ENCODE measurements around the gene LRFN4. TPM values are rescaled to one million over a fixed set of nuclear protein-coding genes. Genes with fewer than 3 reads are reported as not detected.

The LRFN4 gene
- total RNA-seq, 2 donors from 2014 or later, result 15.0 to 16.9 TPM

- intact Hi-C loops (cut with DNase I), result no loop called here
- DNase-seq (ENCODE audit: low spot score), result no peak
Observed at GRCh38 chr11:66906061-66906733, 49.3 kb downstream of the LRFN4 start.

- intact Hi-C loops (cut with DNase I), result no loop called here
- DNase-seq (ENCODE audit: low spot score), result no peak
Observed at GRCh38 chr11:66907751-66908630, 51.1 kb downstream of the LRFN4 start.

- no peak for DNase-seq (ENCODE audit: low spot score)
- intact Hi-C loops (cut with DNase I), result no loop called here
Observed at GRCh38 chr11:66909181-66909580, 52.3 kb downstream of the LRFN4 start.

GRCh38 chr11:66910016-66910415 lies 53.2 kb downstream of the LRFN4 start:
- intact Hi-C loops (cut with DNase I), result no loop called here
- DNase-seq (ENCODE audit: low spot score), result no peak

Other genes starting within 250 kb of the LRFN4 start
- gene RBM14, start 240.4 kb upstream of the LRFN4 start, total RNA-seq, result 10 to 100 TPM; 39.7 to 51.7 TPM
- gene RBM4, start 218.4 kb upstream of the LRFN4 start, total RNA-seq, result 10 to 100 TPM; 63.4 to 68.9 TPM
- gene RBM4B, start 179.2 kb upstream of the LRFN4 start, total RNA-seq, result 10 to 100 TPM in 1 of 2 donors, 1 to 10 TPM in 1; 9.0 to 10.2 TPM
- 1 to 10 TPM; 4.2 to 5.9 TPM for gene SPTBN2, start 127.8 kb upstream of the LRFN4 start, total RNA-seq
- 1 to 10 TPM; 7.9 to 9.1 TPM for gene RCE1, start 13.6 kb upstream of the LRFN4 start, total RNA-seq
- gene PC, start 101.3 kb downstream of the LRFN4 start, total RNA-seq, result 10 to 100 TPM in 1 of 2 donors, 1 to 10 TPM in 1; 5.5 to 11.6 TPM
- gene C11orf86, start 118.2 kb downstream of the LRFN4 start, total RNA-seq, result not detected
- gene SYT12, start 166.1 kb downstream of the LRFN4 start, total RNA-seq, result under 1 TPM; 0.37 to 0.67 TPM
- gene RHOD, start 199.8 kb downstream of the LRFN4 start, total RNA-seq, result 10 to 100 TPM; 12.5 to 18.0 TPM

Measured in posterior vena cava (tissue), 2 donors.